ENCODE results near the gene FMO5. TPM values are rescaled to one million over a fixed set of nuclear protein-coding genes. Genes with fewer than 3 reads are reported as not detected.
A peak's percentile ranks its signal among the peaks of the same experiment; 100 is the strongest.

Gene FMO5
- total RNA-seq, 2 experiments from 2014 or later: 1.7 to 3.9 TPM

- ChIA-PET CTCF (ENCODE audit: unreplicated experiment) (no interaction called here), POLR2A (no interaction called here)
- Histone ChIP-seq H3K4me2 (ENCODE audit: low read length) (no peak overlapping the region), H2AFZ (ENCODE audit: low read length) (no peak overlapping the region), H3K4me3 (ENCODE audit: low read depth, low read length, poor library complexity, severe bottlenecking) (no peak overlapping the region), H3K9me3 (ENCODE audit: low read length) (peaks cover 17% of the 10 kb centered on the region; the same call in 1 of the 2 replicates), H3K79me2 (ENCODE audit: insufficient read depth, low read depth, low read length) (peaks cover 54% of the 10 kb centered on the region), H3K9me2 (ENCODE audit: insufficient read depth, low read length) (no peaks in the 10 kb centered on the region), H3K27ac (ENCODE audit: low read depth, low read length, poor library complexity, severe bottlenecking) (no peak overlapping the region), H3K36me3 (ENCODE audit: insufficient read depth, low read length) (peaks cover 70% of the 10 kb centered on the region), H4K20me1 (ENCODE audit: insufficient read depth, low read length) (peaks cover 3% of the 10 kb centered on the region; the same call in 1 of the 2 replicates), H3K4me1 (ENCODE audit: insufficient read depth, low read length, poor library complexity, severe bottlenecking) (peaks cover 3% of the 10 kb centered on the region)
- BruUV-seq (replicated peaks): no TSS peak
- intact Hi-C loops (cut with micrococcal nuclease; ENCODE audit: unreplicated experiment): no loop called here
- no peak for TF ChIP-seq EZH2phosphoT487 (IDR thresholded peaks at IDR 0.05; ENCODE audit: borderline replicate concordance, low read depth, low read length)
- TF ChIP-seq, protein P1, sequence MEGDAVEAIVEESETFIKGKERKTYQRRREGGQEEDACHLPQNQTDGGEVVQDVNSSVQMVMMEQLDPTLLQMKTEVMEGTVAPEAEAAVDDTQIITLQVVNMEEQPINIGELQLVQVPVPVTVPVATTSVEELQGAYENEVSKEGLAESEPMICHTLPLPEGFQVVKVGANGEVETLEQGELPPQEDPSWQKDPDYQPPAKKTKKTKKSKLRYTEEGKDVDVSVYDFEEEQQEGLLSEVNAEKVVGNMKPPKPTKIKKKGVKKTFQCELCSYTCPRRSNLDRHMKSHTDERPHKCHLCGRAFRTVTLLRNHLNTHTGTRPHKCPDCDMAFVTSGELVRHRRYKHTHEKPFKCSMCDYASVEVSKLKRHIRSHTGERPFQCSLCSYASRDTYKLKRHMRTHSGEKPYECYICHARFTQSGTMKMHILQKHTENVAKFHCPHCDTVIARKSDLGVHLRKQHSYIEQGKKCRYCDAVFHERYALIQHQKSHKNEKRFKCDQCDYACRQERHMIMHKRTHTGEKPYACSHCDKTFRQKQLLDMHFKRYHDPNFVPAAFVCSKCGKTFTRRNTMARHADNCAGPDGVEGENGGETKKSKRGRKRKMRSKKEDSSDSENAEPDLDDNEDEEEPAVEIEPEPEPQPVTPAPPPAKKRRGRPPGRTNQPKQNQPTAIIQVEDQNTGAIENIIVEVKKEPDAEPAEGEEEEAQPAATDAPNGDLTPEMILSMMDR (conservative IDR thresholded peaks at IDR 0.05; ENCODE audit: low read length): no peak
- DNase-seq (ENCODE audit: low spot score): no peak
These were observed 27.4 kb upstream of the FMO5 start for GRCh38 chr1:147252540-147252939.

- BruUV-seq (replicated peaks): no TSS peak
- CTCF ChIA-PET (ENCODE audit: unreplicated experiment): no interaction called here
- H3K36me3 ChIP-seq (ENCODE audit: insufficient read depth, low read length): peaks cover 35% of the 10 kb centered on the region
- intact Hi-C loops (cut with micrococcal nuclease; ENCODE audit: unreplicated experiment): no loop called here
- H3K9me3 ChIP-seq (ENCODE audit: low read length): peaks cover 17% of the 10 kb centered on the region; the same call in 1 of the 2 replicates
- peaks cover 20% of the 10 kb centered on the region; the same call in 1 of the 2 replicates for H4K20me1 ChIP-seq (ENCODE audit: insufficient read depth, low read length)
- H3K4me1 ChIP-seq (ENCODE audit: insufficient read depth, low read length, poor library complexity, severe bottlenecking): peaks cover 32% of the 10 kb centered on the region
- H3K9me2 ChIP-seq (ENCODE audit: insufficient read depth, low read length): no peaks in the 10 kb centered on the region
- peaks cover 94% of the 10 kb centered on the region for H3K79me2 ChIP-seq (ENCODE audit: insufficient read depth, low read depth, low read length)
- H3K27ac ChIP-seq (ENCODE audit: low read depth, low read length, poor library complexity, severe bottlenecking): no peak overlapping the region
- TF ChIP-seq, protein P1 (conservative IDR thresholded peaks at IDR 0.05; ENCODE audit: low read length): no peak
- no peak for TF ChIP-seq EZH2phosphoT487 (IDR thresholded peaks at IDR 0.05; ENCODE audit: borderline replicate concordance, low read depth, low read length)
- no peak for DNase-seq (ENCODE audit: low spot score)
- no peak overlapping the region for H3K4me3 ChIP-seq (ENCODE audit: low read depth, low read length, poor library complexity, severe bottlenecking)
- no peak overlapping the region for H2AFZ ChIP-seq (ENCODE audit: low read length)
- POLR2A ChIA-PET: interaction anchor here (0.9 kb wide), 1 partner anchor 79 kb away, joined by 3 read pairs; no protein-coding TSS in a partner anchor
- peak overlapping the region; percentile 46 for H3K4me2 ChIP-seq (ENCODE audit: low read length)
These were observed 22.6 kb upstream of the FMO5 start for GRCh38 chr1:147247656-147248238.

DNA sequence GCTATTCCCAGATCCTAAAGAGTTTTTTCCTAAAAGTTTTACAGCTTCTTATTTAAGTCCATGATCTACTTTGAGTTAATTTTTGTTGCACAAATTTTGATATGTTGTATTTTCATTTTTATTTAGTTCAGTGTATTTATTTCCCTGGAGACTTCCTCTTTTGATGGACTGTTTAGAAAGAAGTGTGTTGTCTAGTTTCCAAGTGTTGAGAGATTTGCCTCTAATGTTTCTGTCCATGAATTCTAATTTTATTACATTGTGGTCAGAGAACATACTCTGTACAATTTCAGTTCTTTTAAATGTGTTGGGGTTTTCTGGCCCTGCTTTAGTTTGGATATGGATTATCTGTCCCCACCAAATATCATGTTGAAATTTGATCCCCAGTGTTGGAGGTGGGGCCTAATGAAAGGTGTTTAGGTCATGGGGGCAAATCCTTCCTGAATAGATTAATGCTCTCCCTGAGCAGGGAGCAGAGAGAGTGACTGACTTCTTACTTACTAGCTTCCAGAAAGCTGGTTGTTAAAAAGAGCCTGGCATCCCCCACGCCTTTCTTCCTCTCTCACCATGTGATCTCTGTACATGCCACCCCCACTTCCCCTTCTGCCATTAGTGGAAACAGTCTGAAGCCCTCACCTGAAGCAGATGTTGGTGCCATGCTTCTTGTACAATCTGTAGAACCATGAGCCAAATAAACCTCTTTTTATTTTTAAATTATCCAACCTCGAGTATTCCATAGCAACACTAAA is 21.9 kb upstream of the FMO5 start:
- Histone ChIP-seq H3K4me1 (ENCODE audit: insufficient read depth, low read length, poor library complexity, severe bottlenecking) (peaks cover 34% of the 10 kb centered on the region), H3K9me3 (ENCODE audit: low read length) (peaks cover 17% of the 10 kb centered on the region; the same call in 1 of the 2 replicates), H3K4me3 (ENCODE audit: low read depth, low read length, poor library complexity, severe bottlenecking) (peak overlapping the region; percentile 14), H3K36me3 (ENCODE audit: insufficient read depth, low read length) (peaks cover 28% of the 10 kb centered on the region), H3K79me2 (ENCODE audit: insufficient read depth, low read depth, low read length) (peaks cover 90% of the 10 kb centered on the region), H3K4me2 (ENCODE audit: low read length) (peak overlapping the region; percentile 46), H3K9me2 (ENCODE audit: insufficient read depth, low read length) (no peaks in the 10 kb centered on the region), H2AFZ (ENCODE audit: low read length) (no peak overlapping the region), H3K27ac (ENCODE audit: low read depth, low read length, poor library complexity, severe bottlenecking) (no peak overlapping the region), H4K20me1 (ENCODE audit: insufficient read depth, low read length) (peaks cover 20% of the 10 kb centered on the region; the same call in 1 of the 2 replicates)
- peak; percentile 45 for DNase-seq (ENCODE audit: low spot score)
- TF ChIP-seq, protein P1 (conservative IDR thresholded peaks at IDR 0.05; ENCODE audit: low read length): no peak
- TF ChIP-seq EZH2phosphoT487 (IDR thresholded peaks at IDR 0.05; ENCODE audit: borderline replicate concordance, low read depth, low read length): no peak
- intact Hi-C loops (cut with micrococcal nuclease; ENCODE audit: unreplicated experiment): no loop called here
- POLR2A ChIA-PET: no interaction called here
- no TSS peak for BruUV-seq (replicated peaks)
- CTCF ChIA-PET (ENCODE audit: unreplicated experiment): no interaction called here
